Activated T-helper 17 cell treated with anti-CD3 and anti-CD28 coated beads, Interleukin-2, amount 50 U/mL, for 72 hours (primary cell): Measurements from ENCODE around the gene RABGAP1L. TPM values are rescaled to one million over a fixed set of nuclear protein-coding genes. Genes with fewer than 3 reads are reported as not detected.
"Not testable (repeated sequence)": the region's sequence is repeated elsewhere in the genome, so short reads cannot be mapped to it uniquely, and the experiment has no call there.

ENCODE experiments used
- ATAC-seq: fragments of 150-1000 bp; cut with Tn5 transposase; replicated peaks from 2 replicates; pipeline ENCODE4 v1.10.0; 2021; ENCODE audit warnings: mild to moderate bottlenecking, moderate library complexity
- H3K27ac Mint-ChIP-seq: one replicate; pipeline ENCODE4 v1.8.0; 2022; ENCODE audit warnings: mixed read lengths
- H3K27me3 Mint-ChIP-seq: one replicate; pipeline ENCODE4 v1.8.0; 2022; ENCODE audit warnings: mixed read lengths
- H3K36me3 Mint-ChIP-seq: one replicate; pipeline ENCODE4 v1.8.0; 2022; ENCODE audit warnings: low read depth, mild to moderate bottlenecking, mixed read lengths
- H3K4me1 Mint-ChIP-seq: one replicate; pipeline ENCODE4 v1.8.0; 2022; ENCODE audit warnings: mixed read lengths
- H3K4me3 Mint-ChIP-seq: one replicate; pipeline ENCODE4 v1.8.0; 2022; ENCODE audit warnings: mild to moderate bottlenecking, mixed read lengths
- H3K9me3 Mint-ChIP-seq: one replicate; pipeline ENCODE4 v1.8.0; 2022; ENCODE audit warnings: mixed read lengths
- total RNA-seq, 2 donors: library from RNA; stranded (reverse); gene quantifications; one replicate each; pipeline ENCODE4 v1.2.3, GENCODE V29; 2022

The RABGAP1L gene
- total RNA-seq, 2 donors from 2014 or later = 38.4 to 54.1 TPM

DNA sequence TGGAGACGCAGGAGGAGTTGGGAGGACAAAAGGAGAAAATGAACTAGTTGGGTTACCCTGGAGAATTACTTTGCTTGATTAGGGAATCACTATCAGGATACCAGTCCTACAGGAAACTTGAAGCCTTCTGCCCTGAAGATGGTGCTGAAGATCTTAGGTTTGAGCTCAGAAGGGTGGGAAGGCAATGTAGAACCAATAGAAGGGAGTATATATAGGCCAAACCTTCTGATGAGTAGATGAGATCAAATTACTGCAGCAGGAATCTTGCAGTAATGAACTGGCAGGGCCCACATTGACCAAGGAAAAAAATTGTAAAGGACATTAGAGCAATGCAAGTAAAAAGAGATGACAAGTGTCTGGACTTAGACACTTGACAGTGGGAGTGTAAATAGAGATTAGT is 724.1 kb downstream of the RABGAP1L start:
- no peak for ATAC-seq
- no peak overlapping the region for H3K4me3 Mint-ChIP-seq
- H3K9me3 Mint-ChIP-seq = no peaks in the 10 kb centered on the region
- H3K36me3 Mint-ChIP-seq = no peaks in the 10 kb centered on the region
- no peaks in the 10 kb centered on the region for H3K27me3 Mint-ChIP-seq
- no peaks in the 10 kb centered on the region for H3K4me1 Mint-ChIP-seq
- H3K27ac Mint-ChIP-seq = peak overlapping the region; percentile 1

GRCh38 chr1:174884038-174884437 is 724.7 kb downstream of the RABGAP1L start:
- Mint-ChIP-seq H3K4me3 (no peak overlapping the region), H3K27ac (no peak overlapping the region), H3K36me3 (no peaks in the 10 kb centered on the region), H3K27me3 (no peaks in the 10 kb centered on the region), H3K9me3 (no peaks in the 10 kb centered on the region), H3K4me1 (no peaks in the 10 kb centered on the region)
- no peak for ATAC-seq

- Mint-ChIP-seq H3K9me3 (no peaks in the 10 kb centered on the region), H3K4me1 (no peaks in the 10 kb centered on the region), H3K27ac (no peak overlapping the region), H3K27me3 (no peaks in the 10 kb centered on the region), H3K4me3 (no peak overlapping the region), H3K36me3 (no peaks in the 10 kb centered on the region)
- no peak for ATAC-seq
Measured at GRCh38 chr1:174884566-174884965, 725.2 kb downstream of the RABGAP1L start.

- H3K36me3 Mint-ChIP-seq = no peaks in the 10 kb centered on the region
- no peaks in the 10 kb centered on the region for H3K27me3 Mint-ChIP-seq
- no peaks in the 10 kb centered on the region for H3K9me3 Mint-ChIP-seq
- ATAC-seq = no peak
- H3K27ac Mint-ChIP-seq = peak overlapping the region; percentile 38
- H3K4me3 Mint-ChIP-seq = no peak overlapping the region
- H3K4me1 Mint-ChIP-seq = no peaks in the 10 kb centered on the region
Measured at GRCh38 chr1:174890024-174890423, 730.7 kb downstream of the RABGAP1L start.

GRCh38 chr1:174892016-174892415 is 732.7 kb downstream of the RABGAP1L start:
- H3K36me3 Mint-ChIP-seq = peaks cover 1% of the 10 kb centered on the region
- H3K9me3 Mint-ChIP-seq = no peaks in the 10 kb centered on the region
- no peaks in the 10 kb centered on the region for H3K4me1 Mint-ChIP-seq
- H3K27me3 Mint-ChIP-seq = no peaks in the 10 kb centered on the region
- no peak overlapping the region for H3K27ac Mint-ChIP-seq
- H3K4me3 Mint-ChIP-seq = no peak overlapping the region
- ATAC-seq = no peak

DNA sequence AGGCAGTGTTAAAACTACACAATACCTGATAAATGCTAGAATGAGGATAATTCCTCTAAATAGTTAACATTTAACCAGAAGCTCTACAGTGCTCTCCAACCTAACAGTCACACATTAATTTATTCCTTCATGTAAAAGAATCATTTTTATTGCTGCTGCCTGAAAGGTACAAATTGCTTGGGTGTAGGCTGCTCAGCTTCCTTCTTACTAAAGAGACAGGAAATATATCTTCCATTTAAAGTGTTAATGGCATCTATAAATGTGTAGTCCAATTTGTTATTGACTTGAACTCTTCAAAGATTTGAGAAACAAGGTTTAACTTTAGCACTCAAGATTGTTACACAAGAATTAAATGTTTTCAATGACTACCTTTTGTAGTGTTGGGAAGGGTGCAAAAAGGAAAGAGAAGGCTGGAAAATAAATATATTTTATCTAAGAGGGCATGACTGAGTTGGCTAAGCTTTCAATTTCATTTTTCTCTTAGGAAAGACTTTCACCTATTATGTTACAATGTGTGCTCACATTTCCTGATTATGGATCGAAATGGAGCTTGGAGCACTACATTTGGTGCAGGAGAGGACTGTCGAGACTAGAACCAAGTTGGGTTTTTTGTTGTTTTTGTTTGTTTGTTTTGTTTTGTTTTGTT is 734.9 kb downstream of the RABGAP1L start:
- Mint-ChIP-seq H3K27me3 (no peaks in the 10 kb centered on the region), H3K9me3 (no peaks in the 10 kb centered on the region), H3K27ac (no peak overlapping the region), H3K4me1 (no peaks in the 10 kb centered on the region), H3K36me3 (peaks cover 8% of the 10 kb centered on the region), H3K4me3 (no peak overlapping the region)
- ATAC-seq = no peak

GRCh38 chr1:174895610-174896009 is 736.3 kb downstream of the RABGAP1L start:
- ATAC-seq, H3K9me3 Mint-ChIP-seq, H3K4me1 Mint-ChIP-seq, H3K27me3 Mint-ChIP-seq, H3K36me3 Mint-ChIP-seq, H3K27ac Mint-ChIP-seq, H3K4me3 Mint-ChIP-seq: not testable (repeated sequence)

GRCh38 chr1:174898102-174898797 is 738.9 kb downstream of the RABGAP1L start:
- no peak for ATAC-seq
- Mint-ChIP-seq H3K27ac (no peak overlapping the region), H3K9me3 (peaks cover 5% of the 10 kb centered on the region), H3K27me3 (no peaks in the 10 kb centered on the region), H3K36me3 (peaks cover 13% of the 10 kb centered on the region), H3K4me3 (no peak overlapping the region), H3K4me1 (no peaks in the 10 kb centered on the region)

DNA sequence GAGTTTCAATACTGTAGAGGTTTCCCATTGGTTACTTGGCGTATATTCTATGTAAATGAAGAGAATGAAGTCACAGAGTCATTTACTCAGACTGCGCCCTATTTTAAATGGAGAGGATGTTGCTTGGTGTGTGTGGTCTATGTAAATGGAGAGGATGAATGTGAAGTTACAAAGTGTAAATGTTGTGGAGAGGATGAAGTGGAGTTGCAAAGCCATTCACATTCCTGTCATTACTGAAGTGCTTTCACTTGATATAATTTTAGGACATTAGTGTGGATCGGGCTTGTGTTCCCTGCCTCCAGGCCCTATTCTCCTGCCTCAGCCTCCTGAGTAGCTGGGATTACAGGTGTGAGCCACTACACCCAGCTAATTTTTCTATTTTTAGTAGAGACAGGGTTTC is 741.0 kb downstream of the RABGAP1L start:
- H3K27ac Mint-ChIP-seq = no peak overlapping the region
- H3K36me3 Mint-ChIP-seq = peaks cover 18% of the 10 kb centered on the region
- no peak for ATAC-seq
- no peaks in the 10 kb centered on the region for H3K4me1 Mint-ChIP-seq
- H3K27me3 Mint-ChIP-seq = no peaks in the 10 kb centered on the region
- no peak overlapping the region for H3K4me3 Mint-ChIP-seq
- peaks cover 5% of the 10 kb centered on the region for H3K9me3 Mint-ChIP-seq

DNA sequence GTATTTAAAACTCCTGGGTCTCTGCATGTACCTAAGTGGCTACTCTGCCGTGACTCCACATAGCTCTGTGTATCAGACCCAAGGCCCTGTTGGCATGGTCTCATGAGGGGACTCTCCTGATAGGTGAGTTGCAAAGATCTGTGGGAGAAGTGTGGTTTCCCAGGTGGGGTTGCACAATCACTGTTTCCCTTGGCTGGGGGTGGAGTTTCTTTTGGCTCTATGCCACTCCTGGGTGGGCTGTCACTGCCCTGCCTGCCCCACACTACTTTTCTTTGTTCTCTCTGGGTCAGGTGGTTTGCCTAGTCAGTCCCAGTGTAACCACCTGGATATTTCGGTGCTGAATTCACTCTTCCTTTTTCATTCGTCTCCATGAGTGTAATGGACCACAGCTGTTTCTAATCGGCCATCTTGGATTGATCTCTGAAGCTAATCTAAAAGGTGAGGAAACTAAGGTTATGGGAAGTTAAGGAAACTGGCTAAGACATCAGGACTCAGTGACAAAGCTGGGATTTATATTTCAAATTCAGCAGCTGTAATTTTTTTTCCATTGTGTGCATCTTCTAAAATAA is 743.3 kb downstream of the RABGAP1L start:
- Mint-ChIP-seq H3K27ac (no peak overlapping the region), H3K27me3 (no peaks in the 10 kb centered on the region), H3K9me3 (peaks cover 5% of the 10 kb centered on the region), H3K4me1 (no peaks in the 10 kb centered on the region), H3K4me3 (no peak overlapping the region), H3K36me3 (peaks cover 16% of the 10 kb centered on the region)
- no peak for ATAC-seq

DNA sequence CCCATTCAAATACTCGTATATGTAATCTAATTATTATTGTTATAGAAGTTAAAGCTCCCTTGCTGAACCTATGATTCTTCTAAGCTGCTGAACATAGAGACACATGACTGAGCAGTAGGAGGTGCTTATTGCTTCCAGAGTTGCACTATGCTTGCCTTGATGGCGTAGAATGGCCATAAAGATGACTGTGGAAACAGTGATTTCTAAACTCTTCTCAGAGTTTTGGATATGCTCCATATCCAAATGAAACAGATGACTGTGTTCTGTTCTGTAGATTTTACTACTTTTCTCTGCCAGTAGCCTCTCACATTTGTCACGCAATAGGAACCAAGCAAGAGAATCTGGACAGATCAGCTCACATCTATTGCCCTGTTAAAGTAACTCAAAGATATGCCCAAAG is 752.3 kb downstream of the RABGAP1L start:
- H3K4me1 Mint-ChIP-seq = peaks cover 12% of the 10 kb centered on the region
- peak overlapping the region; percentile 30 for H3K27ac Mint-ChIP-seq
- no peaks in the 10 kb centered on the region for H3K27me3 Mint-ChIP-seq
- H3K36me3 Mint-ChIP-seq = no peaks in the 10 kb centered on the region
- H3K4me3 Mint-ChIP-seq = no peak overlapping the region
- ATAC-seq = no peak
- H3K9me3 Mint-ChIP-seq = no peaks in the 10 kb centered on the region

GRCh38 chr1:174912264-174912663 is 752.9 kb downstream of the RABGAP1L start:
- H3K27ac Mint-ChIP-seq = peak overlapping the region; percentile 30
- peaks cover 12% of the 10 kb centered on the region for H3K4me1 Mint-ChIP-seq
- peak; percentile 87 for ATAC-seq
- no peaks in the 10 kb centered on the region for H3K9me3 Mint-ChIP-seq
- no peaks in the 10 kb centered on the region for H3K27me3 Mint-ChIP-seq
- H3K4me3 Mint-ChIP-seq = no peak overlapping the region
- no peaks in the 10 kb centered on the region for H3K36me3 Mint-ChIP-seq

DNA sequence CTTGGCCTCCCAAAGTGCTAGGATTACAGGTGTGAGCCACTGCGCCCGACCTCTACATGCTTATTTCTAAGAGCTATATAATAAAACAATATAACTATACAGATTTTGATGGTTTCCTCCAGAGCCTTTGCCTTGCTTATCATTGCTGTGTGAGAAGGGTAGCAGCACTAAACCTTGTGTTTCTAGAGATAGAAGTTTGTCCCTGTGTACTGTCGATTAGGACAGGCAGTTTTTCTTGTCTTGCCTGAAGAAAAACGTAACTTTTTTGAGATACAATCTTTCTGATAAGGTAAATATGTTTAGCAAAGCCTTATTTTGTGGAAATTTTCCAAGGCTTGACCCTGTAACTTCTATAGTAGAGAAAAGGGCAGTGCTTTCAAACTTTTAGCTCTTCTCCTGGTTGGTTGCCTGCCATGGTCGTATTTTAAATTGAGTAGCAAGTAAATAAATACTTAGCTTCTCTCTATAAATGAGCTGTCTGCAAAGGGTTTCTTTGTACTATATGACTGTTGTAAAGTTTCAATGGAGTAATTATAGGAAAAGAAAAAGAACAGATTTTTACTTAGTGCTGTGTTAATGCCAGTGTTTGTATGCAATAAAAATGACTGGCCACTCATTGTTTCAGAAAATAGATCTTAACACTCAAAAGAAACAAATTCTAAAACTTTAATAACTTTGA is 754.0 kb downstream of the RABGAP1L start:
- Mint-ChIP-seq H3K4me3 (no peak overlapping the region), H3K4me1 (peaks cover 12% of the 10 kb centered on the region), H3K27me3 (no peaks in the 10 kb centered on the region), H3K36me3 (no peaks in the 10 kb centered on the region), H3K9me3 (no peaks in the 10 kb centered on the region), H3K27ac (no peak overlapping the region)
- peak; percentile 53 for ATAC-seq

DNA sequence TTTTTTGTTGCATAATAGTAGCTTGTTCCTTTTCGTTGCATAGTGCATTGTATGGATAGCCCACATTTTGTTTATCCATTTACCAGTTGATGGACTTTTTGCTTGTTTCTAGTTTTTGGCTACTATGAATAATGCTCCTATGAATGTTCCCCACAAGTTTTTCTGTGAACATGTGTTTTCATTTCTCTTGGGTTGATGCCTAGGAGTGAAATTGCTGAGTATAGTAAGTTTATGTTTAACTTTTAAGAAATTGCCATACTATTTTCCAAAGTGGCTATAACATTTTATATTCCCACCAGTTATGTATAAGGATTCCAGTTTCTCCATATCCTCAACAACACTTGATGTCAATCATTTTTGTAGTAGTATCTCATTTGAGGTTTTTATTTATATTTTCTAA is 755.7 kb downstream of the RABGAP1L start:
- no peaks in the 10 kb centered on the region for H3K36me3 Mint-ChIP-seq
- no peaks in the 10 kb centered on the region for H3K27me3 Mint-ChIP-seq
- H3K4me1 Mint-ChIP-seq = peaks cover 5% of the 10 kb centered on the region
- H3K9me3 Mint-ChIP-seq = no peaks in the 10 kb centered on the region
- H3K27ac Mint-ChIP-seq = no peak overlapping the region
- ATAC-seq = no peak
- H3K4me3 Mint-ChIP-seq = no peak overlapping the region

DNA sequence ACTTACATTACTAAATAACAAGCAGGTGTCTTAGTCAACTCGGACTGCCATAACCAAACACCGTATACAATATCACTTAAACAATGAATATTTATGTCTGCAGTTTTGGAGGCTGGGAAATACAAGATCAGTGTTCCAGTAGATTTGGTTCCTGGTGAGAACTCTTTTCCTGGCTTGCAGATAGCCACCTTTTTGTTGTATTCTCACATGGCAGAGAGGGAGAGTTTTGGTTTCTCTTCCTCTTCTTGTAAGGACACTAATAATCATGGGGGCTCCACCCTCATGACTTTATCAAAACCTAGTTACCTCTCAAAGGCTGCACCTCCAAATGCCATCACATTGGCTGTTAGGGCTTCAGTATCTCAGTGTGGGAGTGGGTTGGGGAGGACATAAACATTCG is 757.5 kb downstream of the RABGAP1L start:
- Mint-ChIP-seq H3K9me3 (no peaks in the 10 kb centered on the region), H3K4me3 (peak overlapping the region; percentile 52), H3K27ac (peak overlapping the region; percentile 18), H3K4me1 (peaks cover 5% of the 10 kb centered on the region), H3K27me3 (no peaks in the 10 kb centered on the region), H3K36me3 (no peaks in the 10 kb centered on the region)
- no peak for ATAC-seq
